Stimulated activated CD8-positive, alpha-beta memory T cell treated with anti-CD3 and anti-CD28 coated beads, Interleukin-2, amount 100 ng/mL, for 48 hours (primary cell): Measurements from ENCODE around the gene CTNNA3.
A peak's percentile ranks its signal among the peaks of the same experiment; 100 is the strongest.

ENCODE experiments used
- DNase-seq, 2 donors: peaks; one replicate each; pipeline ENCODE4 v3.0.0-alpha.2; 2020; ENCODE audit warnings: low read depth in 2 of 2

CTNNA3 gene

DNA sequence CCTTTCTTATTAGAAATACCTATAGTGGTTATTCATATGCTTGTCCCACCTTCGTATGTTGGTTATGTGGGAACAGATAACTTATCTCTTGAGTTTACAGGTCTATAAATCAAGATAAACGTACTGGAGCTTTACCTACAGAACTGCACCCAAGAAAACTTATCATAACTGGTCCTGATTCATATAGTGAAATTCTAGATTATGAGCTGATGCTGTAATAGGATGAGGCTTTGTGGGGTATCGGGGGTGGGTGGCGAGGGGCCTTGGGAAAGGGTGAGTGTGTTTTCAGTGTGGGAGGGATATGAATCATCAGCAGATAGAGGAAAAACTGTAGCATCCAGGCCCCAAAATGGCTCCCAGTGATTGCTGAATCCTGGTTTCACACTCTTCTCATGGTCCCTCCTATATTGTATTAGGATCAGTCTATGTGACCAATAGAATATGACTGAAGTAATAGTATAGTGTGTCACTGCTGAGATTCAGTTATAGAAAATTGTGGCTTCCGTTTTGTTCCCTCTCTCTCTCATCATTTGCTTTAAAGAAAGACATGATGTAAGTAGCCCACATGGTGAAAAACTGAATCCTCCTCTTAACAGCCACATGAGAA is 1476.9 kb downstream of the CTNNA3 start:
- peak in 1 of 2 donors; percentile 5 for DNase-seq

DNA sequence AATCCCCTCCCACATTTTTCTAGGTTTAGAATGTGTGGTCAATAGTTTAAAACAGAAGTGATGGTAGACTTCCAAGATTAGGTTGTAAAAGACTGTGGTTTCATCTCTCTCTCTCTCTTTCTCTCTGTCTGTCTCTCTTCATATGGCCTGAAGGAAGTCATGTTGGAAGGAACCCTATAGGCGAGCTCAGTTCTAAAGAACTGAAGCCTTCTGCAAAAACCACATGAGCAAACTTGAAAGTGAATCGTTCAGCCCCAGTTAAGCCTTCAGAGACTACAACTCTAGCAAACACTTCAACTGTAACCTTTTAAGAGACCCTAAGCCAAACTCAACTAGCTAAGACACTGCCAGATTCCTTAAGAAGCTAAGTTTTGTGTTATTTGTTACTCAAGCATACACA is 1477.7 kb downstream of the CTNNA3 start:
- no peak for DNase-seq

DNA sequence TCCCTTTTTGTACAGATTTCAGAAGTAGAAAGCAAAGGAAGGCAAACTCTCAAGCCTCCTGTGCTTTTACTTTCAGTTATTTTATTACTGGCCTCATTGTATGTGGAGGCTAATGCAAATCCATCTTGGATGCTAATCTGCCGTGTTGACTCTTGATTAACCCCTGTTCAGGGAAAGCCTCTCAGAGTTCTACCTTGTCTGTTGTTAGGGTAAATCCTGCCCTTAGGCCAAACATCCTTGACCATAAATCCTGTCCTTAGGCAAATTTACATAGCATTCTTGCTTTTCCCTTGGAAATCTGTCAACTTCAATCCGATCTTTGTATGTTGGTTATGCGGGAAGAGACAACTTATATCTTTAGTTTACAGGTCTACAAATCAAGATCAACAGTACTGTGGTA is 1480.1 kb downstream of the CTNNA3 start:
- no peak for DNase-seq

DNA sequence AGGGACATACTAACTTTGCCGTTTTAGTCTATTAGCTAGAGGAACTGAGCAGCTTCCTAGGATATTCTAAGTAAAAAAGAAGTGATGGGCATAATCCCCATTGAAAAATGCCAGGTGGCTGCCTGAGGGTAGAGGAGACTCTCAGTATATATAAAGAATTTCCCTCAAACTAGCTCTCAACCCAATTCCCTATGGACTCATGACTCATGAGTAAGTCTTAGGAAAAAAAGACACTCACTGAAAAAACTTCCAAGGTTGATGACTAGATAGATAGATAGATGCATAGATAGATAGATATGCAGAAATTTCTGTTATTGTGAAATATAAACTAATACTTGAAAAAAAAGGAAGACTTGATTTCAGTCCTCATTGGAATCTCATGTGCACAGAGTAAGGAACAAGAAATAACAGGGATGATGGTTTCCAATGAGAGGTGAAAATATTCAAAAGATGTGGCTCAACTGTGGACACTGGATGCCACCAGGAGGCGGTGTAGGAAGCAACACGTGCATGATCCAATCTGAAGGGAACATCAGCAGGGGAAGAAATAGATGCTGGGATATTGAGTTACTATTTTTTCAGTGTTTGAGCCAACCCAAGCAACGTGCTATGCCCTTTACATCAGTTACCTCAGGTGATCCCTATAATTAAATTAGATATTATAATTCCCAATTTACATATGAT is 1481.1 kb downstream of the CTNNA3 start:
- DNase-seq = no peak

DNA sequence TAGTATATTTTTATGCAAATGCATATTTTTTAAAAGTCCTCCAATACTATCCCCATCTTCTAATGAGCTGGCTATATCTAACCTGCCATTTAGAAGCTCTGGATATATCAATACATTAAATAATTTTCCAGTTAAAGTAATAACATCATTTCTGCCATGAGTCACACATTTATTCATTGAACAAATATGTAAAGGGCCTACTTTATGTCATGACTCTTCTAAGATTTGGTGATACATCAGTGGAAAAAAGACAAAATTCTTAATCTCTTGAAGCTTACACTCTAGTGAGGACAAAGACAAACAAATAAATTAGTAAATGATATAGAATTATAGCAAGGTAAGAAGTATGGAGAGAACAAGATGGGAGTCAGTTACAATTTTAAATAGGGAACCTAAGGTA is 1487.0 kb downstream of the CTNNA3 start:
- no peak for DNase-seq

DNA sequence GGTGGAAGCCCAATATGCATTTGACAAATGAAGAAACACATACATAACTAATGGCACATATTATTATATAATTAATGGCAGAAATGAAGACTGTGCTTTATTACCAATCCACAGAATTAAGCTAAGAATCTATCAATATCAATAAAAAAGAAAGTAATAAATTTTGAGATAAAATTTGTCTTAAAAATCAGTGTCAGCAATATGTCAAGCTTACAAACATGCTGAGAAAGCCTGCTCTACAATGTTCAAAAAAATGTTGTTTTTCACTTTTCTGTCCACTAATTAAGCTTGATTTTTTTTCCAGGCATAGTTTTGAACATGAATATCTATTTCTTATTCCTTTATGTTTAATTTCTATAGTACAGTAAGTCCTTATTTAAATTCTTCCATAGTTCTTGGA is 1491.2 kb downstream of the CTNNA3 start:
- no peak for DNase-seq

DNA sequence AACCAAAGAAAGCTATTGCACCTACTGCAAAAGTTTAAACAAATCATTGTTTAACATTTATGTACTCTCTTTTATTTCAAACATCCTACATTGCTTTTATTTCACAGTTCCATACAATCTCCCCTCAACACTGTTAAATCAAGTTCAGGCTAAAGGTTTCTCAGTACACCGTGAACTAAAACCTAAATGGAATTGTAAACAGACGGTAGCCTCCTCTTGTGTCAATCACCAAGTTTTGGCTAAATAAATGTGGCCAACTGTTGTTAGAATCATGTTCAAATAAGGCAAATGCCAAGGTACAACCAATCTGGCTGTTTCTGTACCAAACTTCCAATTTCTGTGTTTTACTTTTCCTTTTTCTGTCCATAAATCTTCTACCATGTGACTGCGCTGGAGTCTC is 1493.9 kb downstream of the CTNNA3 start:
- no peak for DNase-seq

DNA sequence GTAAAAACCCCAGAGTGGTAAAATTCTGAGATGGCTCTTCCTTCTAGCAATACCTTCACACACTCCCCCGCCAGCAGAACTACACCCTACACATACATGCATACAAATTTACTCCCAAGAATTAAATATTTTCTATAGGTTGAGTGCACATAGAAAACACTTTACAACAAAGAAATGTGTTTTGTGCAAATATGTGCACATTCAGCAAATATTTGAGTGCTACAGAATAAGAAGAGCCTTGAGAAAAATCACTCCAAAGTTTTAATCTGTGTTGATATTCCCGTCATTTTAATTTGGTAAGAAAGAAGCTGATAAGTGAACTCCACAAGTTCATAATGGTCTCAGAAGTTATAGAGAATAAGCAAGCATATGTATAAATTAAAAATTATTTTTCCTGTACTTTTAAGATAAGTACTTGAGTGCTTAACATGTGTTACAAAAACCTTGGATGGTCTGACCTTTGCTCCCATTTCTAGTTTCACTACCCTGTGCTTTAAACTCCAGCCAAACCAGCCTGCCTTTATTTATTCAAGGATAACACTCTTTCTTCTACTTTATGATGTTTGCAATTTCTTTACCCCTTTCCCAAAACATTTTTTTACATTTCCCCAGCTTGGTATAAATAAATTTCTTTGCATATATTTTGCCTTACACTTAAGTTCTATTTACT is 1503.7 kb downstream of the CTNNA3 start:
- no peak for DNase-seq

DNA sequence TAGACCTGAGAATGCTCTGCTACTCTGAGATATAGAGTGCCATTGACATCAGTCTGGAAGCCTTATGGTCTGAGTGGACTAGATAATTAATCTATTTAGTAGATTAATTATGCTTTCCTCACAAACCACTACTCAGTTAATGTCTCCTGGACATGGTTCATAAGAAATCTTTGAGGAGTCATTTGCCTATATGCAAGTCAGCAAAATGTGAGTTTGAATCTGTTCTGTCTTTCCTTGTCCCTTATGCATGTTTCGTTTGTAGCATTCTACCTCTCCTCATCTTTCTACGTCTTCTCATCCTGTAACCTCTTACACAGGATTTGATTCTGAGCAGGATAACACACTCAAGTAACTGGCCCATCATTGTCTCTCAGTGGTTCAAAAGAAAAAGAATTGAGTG is 1505.6 kb downstream of the CTNNA3 start:
- no peak for DNase-seq

DNA sequence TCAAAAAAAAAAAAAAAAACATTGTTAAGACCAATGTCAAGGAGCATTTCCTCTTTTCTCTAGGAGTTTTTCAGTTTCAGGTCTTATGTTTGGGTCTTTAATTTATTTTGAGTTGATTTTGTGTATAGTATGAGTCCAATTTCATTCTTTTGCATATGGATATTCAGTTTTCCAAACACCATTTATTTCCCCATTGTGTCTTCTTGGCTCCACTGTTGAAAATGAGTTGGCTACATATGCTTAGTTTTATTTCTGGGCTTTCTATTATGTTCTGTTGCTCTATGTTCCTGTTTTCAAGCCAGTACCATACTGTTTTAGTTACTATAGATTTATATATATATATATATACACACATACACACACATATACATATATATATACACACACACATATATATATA is 1506.7 kb downstream of the CTNNA3 start:
- DNase-seq = no peak

DNA sequence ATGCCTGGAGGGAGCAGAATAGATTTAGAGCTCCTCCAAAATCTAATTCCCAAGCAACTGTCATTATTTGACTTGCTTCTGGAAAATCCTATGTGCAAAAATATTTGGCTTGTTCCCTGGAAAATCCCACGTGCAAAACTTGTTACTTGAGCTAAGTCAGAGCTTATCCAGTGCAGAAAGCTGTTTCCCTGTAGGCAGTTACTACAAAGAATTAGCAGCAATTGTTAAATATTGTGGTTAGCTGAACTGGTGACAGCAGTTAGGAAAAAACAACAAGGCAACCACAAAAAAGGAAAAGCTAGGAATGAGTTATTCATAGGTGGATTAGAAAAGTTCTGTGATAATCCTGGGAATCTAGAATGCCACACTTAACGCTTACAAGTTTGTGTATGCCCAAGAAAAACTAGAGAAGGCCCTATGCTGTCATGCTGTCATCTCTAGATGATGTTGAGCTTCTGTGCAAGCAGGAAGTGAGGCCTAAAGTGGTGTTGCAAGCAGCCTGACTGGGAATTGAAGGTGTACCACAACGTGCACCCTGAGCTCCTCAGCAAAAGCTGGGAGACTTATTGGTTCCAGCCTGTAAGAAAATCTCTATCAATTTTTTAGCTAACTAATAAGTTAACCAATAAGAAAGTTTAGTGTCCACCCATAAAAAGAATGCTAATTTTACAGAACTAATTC is 1508.8 kb downstream of the CTNNA3 start:
- no peak for DNase-seq

DNA sequence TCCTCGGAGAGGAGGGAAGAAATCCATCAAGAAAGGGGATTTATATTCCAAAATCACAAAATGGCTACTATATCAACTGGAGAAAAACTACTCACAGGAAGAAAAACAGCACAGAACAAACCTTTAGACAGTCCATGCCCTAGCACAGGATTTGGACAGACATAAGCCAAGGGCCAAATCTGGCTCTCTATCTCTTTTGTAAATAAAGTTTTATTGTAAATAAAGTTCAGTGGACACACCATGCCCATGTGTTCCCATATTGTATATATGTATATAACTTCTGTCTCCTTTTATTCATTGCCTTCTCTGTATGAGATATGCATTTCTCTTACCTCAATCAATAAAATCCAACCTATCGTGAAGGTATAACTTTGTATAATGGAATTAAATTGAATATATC is 1513.0 kb downstream of the CTNNA3 start:
- DNase-seq = no peak

DNA sequence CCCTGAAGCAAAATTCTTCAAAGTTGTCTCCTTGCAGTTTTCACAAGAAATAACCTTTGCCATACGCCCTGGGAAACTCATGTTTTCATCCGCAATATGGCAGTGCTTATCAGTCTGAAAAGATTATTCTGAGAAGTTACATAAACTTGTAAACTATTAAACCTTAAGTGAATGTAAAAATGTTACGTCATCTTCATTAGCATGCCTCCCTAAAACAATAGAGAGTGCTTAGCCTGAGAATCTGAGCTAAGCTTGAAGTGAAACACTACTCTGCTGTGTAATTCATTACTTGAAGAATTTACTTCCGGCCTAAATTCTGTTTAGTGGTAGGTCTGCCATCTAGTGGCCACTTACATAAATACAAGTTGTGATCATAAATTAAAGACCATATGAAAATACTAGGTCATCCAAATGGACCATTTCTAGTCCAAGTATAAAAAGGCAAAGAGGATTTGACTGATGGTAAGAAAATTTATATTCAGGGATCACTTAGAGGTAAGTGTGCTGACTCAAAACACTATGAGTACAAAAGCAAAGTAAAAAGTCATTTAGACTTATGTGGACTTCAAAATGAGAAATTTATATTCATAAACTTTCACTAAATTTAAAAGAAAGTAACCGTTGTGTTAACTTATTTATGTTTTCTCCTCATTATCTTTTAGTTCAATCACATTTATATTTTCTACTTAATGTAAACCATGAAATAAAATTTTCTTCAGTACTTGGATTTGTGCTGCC is 1515.2 kb downstream of the CTNNA3 start:
- no peak for DNase-seq

DNA sequence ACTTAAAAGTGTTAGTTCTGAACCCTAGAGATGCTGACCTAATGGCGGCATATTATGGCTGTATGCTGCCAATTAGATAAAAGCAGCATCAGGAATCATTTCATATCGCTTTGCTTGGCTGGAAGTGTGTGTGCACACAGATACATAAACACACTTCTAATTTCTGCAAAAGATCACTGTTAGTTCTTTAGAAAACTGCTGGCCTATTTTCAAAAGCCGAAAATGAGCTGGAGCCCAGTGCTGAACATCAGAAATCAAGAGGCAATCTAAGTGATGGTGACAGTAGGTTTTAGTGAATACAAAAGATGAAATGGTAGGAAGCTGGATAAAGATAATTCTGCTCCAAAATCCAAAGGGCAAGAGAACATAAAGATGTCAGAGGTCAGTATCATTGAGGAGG is 1516.0 kb downstream of the CTNNA3 start:
- DNase-seq = no peak

DNA sequence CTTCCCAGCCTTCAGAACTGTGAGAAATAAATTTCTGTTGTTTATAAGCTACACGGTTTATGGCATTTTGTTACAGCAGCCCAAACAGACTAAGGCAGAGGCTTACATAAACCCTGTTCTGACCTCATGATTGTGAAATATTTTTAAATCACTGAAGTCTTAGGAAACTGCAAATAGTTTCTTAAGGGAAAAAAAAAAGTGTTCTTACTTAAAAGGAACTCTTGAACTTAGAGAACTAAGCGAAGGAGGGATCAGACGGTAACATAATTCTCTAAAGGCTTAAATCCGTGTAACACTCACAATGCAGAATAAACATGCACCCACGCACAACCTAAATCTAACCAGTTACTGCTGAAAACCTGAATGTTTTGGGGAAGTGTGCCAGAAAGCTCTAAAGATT is 1519.2 kb downstream of the CTNNA3 start:
- no peak for DNase-seq

DNA sequence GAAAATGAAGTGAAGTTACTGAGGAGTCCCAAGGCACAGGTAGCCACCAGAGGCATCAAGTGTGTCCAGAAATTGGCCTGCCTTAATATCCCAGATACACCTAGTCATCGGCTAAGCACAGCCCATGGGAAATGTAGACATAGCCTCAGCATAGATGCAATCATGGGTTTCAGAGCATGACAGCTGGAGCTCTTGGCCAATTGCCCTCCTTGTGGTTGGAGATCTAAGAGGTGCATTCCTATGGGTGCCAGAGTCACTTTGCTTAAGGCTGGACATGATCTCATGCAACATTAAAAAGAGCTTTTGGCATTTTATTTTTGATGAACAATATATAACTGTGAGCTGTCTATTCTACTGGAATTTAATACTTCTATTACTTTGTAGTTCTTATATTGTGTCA is 1528.2 kb downstream of the CTNNA3 start:
- DNase-seq = no peak

DNA sequence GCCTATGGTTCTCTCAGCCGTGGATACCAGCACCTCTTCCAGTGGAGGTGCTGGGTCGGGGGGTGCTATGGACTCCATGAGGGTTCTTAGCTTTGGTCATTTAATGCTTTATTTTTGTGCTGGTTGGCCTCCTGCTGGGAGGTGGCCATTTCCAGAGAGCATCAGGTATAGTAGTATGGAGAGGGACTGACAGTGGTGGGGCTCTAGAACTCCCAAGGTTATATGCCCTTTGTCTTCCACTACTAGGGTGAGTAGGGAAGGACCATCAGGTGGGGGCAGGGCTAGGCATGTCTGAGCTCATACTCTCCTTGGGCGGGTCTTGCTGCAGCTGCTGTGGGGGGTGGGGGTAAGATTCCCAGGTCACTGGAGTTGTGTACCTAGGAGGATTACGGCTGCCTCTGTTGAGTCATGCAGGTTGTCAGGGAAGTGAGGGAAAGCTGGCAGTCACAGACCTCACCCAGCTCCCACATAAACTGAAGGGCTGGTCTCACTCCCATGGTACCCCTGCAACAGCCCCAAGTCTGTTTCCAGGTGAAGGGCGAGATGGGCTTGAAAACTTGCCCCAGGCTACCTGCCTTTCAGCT is 1533.3 kb downstream of the CTNNA3 start:
- DNase-seq = no peak

DNA sequence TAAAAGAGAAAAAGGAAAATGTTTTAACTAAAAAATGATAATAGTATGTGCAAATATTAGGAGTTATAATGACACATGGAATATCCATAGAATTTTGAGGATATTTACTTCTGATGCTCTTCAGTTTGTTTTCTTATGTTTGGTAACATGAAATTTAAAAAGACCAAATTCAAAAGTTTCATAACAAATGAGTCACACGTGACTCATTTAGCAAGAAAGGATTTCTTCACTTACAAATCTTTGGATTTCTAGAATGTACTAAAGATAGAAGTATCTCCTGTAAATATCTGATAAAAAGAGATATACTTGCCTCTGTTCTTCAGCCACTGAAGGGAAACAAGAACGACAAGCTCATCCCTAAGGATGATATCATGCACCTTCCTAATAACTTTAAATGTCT is 1544.6 kb downstream of the CTNNA3 start:
- DNase-seq = no peak

DNA sequence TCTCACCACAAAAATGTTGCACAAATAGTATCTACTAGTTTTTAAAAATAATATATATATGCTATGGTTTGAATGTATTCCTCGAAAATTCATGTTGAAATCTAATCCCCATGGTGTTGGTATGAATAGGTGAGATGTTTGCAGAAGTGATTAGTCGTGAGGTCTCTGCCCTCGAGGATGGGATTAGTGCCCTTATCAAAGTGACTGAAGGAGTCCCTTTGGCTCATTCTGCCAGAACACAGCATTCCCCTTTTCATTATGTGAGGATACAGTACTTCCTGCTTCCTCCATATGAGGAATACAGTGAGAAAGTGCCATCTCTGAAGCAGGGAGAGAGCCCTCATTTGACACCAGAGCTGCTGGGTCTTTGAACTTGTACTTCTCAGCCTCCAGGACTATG is 1547.7 kb downstream of the CTNNA3 start:
- DNase-seq = no peak

DNA sequence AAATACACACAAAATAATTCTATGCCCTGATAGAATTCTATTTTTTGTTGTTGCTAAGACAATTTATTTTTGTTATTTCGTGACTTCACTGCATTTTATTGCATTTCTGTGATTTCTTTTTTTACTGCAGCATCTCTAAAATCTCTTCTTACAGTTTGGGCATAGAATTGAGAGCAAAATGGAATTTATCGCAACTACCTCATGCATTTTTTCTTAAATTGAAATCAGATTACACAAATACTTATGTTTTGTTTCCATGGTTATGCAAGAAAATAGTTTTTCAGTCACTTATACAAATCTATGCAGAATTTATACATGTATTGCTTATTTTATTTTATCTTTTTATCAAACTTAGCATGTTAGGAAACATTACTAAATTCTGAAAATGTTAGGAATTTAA is 1552.0 kb downstream of the CTNNA3 start:
- DNase-seq = no peak

DNA sequence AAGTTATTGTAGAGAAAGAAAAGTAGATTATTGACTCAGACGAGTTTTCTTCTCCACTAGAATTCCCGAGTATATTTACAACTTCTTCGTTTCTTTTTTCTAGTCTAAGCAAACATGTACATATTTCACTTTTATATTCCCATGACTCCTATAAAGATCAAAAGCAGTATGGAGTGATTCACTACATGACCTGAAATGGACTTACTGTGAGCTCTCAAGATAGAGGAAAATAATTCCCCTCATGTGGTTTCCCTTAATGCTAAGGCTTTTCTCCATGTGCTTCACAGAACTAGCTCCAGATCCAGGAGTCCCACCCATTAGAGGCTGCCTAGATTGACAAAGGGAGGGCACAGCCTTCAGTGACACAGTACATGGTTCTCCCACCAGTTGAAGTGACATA is 1593.2 kb downstream of the CTNNA3 start:
- DNase-seq = no peak
